Omental fat pad (tissue), 4 donors: ENCODE data around the gene SPACA7. TPM values are rescaled to one million over a fixed set of nuclear protein-coding genes. Genes with fewer than 3 reads are reported as not detected.
"Not testable (repeated sequence)": the region's sequence is repeated elsewhere in the genome, so short reads cannot be mapped to it uniquely, and the experiment has no call there.

Experiments used
- ATAC-seq: fragments of 150-250 bp; one replicate; pipeline ENCODE4 v1.9.1; 2016; ENCODE audit warnings: mild to moderate bottlenecking, moderate library complexity; ENCODE audit not compliant: low FRiP score
- DNase-seq: peaks from one replicate; pipeline ENCODE4 v3.0.0-alpha.2; 2019; ENCODE audit warnings: low spot score
- total RNA-seq, 4 donors: library from RNA; depleted of rRNA; stranded (reverse); fragments of >200 nt; gene quantifications; one replicate each; pipeline ENCODE4 v1.1.0, GENCODE V29; 2016
- TF ChIP-seq, protein P1 (sequence below), 3 donors: fragments of 450-650 bp; IDR thresholded peaks; one replicate each; pipeline ENCODE4 v1.5.1; 2016 to 2017; ENCODE audit warnings: antibody characterized with exemption in 3 of 3, mild to moderate bottlenecking in 3 of 3, moderate library complexity in 2 of 3

SPACA7 gene
- total RNA-seq, 4 donors from 2014 or later: not detected

DNA sequence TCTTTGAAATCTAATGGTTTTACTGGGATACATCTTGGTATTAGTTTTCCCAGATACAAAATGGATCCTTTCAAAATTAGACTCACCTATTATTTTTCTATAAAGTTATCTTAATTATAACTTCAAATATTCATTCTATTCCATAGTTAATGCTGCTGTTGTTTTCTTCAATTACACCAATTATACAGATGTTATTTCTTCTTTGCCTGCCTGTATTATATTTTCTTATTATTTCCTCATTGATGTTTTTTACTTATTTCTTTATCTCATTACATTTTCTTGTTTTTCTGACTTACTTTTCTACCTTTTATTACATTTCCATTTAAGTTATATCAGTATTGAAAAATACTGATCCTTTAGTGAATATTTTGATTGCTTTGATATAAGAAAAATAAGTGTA, 40.9 kb downstream of the SPACA7 start:
- TF ChIP-seq, protein P1, sequence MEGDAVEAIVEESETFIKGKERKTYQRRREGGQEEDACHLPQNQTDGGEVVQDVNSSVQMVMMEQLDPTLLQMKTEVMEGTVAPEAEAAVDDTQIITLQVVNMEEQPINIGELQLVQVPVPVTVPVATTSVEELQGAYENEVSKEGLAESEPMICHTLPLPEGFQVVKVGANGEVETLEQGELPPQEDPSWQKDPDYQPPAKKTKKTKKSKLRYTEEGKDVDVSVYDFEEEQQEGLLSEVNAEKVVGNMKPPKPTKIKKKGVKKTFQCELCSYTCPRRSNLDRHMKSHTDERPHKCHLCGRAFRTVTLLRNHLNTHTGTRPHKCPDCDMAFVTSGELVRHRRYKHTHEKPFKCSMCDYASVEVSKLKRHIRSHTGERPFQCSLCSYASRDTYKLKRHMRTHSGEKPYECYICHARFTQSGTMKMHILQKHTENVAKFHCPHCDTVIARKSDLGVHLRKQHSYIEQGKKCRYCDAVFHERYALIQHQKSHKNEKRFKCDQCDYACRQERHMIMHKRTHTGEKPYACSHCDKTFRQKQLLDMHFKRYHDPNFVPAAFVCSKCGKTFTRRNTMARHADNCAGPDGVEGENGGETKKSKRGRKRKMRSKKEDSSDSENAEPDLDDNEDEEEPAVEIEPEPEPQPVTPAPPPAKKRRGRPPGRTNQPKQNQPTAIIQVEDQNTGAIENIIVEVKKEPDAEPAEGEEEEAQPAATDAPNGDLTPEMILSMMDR (IDR thresholded peaks at IDR 0.05): no peak
- ATAC-seq (no peak), DNase-seq (no peak)

DNA sequence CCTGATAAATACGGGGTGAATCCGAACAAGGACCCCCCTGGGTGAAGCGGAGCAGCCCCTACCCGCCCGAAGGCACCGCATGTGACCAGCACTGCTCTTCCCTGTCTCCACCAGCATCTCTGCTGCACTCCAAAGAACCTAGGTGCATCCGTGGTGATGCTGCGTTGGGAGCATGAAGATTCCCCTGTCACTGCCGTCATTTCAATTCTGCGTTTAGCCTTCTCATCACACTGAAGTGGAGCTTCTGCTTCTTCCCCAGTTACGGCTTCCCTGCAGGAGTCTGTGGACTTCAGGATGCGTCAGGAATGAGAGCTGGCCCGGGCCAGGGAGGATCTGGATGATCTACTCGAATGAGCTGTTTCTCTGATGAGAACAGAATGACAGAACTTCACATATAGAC, 47.9 kb downstream of the SPACA7 start:
- DNase-seq (no peak), ATAC-seq (no peak)
- TF ChIP-seq, protein P1 (IDR thresholded peaks at IDR 0.05): no peak

DNA sequence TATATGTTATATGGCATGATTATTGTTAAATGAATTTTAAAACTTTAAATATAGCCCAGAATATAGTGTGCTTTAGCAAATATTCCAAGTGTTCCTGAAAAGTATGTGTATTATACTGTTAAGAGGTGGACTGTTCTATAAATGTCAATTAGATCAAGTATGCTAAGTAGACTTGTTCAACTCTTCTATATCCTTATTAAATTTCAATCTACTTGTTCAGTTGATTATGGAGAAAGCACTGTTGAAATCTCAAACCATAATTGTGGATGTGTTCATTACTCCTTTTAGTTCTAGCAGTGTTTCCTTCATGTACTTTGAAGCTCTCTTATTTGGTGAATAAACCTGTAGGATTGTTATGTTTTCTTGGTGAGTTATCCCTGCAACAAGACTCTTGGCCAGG, 52.5 kb downstream of the SPACA7 start:
- ATAC-seq (no peak), DNase-seq (no peak)
- TF ChIP-seq, protein P1 (IDR thresholded peaks at IDR 0.05): no peak

DNA sequence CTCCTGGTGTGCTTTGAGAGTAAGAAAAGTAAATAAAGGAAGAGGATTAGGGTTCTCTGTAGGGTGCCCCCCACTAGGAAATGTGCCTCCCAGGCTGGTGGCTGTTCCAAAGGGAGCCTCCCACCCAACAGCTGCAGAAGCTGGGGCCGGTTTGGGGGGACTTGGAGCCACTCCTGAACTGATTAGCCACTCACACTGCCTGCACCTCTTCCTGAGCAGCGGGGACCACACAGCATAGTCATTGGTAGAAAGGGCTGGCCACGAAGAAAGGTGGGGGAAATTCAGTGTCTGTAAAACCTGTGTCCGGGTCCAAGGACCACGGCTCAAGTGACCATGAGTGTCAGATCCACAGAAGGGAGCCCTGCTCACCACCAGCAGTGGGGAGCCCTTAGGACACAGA, 55.6 kb downstream of the SPACA7 start:
- no peak for DNase-seq
- TF ChIP-seq, protein P1 (IDR thresholded peaks at IDR 0.05): no peak
- ATAC-seq: no peak

DNA sequence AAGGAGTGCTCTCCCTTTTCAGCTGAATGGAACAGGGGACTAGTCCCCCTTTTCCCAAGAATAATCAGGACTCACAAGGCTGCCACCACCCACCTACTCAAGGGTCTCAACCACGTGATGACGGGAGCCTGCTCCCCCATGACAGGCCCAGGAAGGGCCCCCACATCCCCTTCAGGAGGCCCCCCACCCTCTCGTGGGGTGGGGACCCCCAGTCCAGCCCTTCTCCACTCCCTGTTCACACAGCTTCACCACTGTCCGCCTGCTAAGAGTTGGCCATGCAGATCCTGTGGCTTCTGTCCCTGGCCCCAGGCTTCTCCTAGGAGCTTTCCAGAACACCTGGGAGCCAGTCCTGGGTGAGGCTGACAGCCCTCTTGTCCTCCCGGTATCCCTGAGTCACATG, 56.6 kb downstream of the SPACA7 start:
- ATAC-seq, DNase-seq: not testable (repeated sequence)

DNA sequence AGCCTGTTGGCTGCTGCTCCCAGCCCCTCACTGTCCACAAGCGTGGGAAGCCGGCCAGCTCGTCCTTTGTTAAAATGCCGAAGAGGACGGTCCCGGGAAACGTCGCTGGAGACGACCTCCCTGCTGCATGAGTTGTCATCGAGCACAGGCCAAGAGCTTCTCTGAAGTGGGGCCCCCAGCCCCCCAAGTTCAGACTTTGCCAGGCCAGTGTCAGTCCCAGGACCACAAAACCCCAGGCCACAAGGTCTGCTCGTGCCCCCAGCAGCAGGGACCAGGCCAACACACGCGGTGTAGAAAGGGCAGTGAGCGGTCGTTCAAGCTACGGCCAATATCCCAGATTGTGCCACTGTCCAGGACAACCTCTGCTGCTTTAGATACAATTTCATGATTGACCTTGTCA, 57.4 kb downstream of the SPACA7 start:
- not testable (repeated sequence) for ATAC-seq

DNA sequence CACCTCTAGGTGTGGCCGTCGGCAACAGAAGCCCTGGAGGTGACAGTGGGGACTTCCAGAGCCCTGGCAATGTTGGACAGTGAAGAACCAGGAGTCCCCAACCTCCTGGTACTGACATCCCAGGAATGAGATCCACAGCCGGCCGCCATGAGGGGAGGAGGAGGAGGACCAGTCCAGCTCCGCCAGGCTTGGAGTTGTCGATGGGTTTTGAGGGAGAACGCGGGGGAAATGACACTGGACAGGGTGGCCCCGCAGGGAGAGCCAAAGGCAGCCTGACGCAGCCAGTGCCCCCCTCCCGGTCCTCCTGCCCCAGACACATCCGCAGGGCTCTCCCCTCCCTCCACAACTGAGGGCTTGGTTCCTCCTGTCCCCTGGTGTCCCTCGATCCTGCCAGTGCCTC, 57.9 kb downstream of the SPACA7 start:
- no peak for DNase-seq
- TF ChIP-seq, protein P1 (IDR thresholded peaks at IDR 0.05): no peak
- ATAC-seq: no peak

More for the DNA sequence above, 57.4 kb downstream of the SPACA7 start:
- DNase-seq: not testable (repeated sequence)

DNA sequence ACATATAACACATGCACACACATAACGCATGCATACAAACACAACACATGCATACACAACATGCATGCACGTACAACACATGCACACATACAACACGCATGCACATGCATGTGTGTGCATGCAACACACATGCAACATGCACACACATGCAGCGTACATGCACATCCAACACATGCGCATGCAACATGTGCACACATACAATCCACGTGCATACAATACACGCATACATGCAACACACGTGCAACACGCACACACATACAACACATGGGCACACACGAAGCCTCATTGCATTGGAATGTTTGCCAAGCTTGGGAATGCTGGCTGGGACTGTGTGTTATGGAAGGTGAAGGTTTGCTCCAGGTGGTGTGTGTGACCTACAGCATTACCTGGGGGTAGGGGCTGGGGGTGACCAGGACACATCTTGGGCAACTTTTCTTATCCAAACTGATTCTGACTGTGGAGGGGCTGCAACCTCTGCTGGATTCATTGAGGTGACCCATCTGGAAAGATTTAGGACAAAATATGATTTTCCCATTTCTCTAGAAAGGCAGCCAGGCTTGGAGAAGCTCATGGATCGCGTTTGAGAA, 58.9 kb downstream of the SPACA7 start:
- DNase-seq: no peak
- TF ChIP-seq, protein P1 (IDR thresholded peaks at IDR 0.05): no peak
- ATAC-seq: no peak
